AG09309 (cell line): Measurements from ENCODE around the gene NKX2-3.

ENCODE experiments used
- DNase-seq: peaks from one replicate; pipeline ENCODE4 v3.0.0-alpha.2; 2010; ENCODE audit warnings: low read depth
- H3K4me3 ChIP-seq: 2 replicates; pipeline ENCODE4 v1.5.1; 2011; ENCODE audit warnings: mild to moderate bottlenecking, low read depth, low read length, moderate library complexity; ENCODE audit not compliant: control insufficient read depth
- TF ChIP-seq, protein P1 (sequence below): IDR thresholded peaks from 2 replicates; pipeline ENCODE4 v1.5.1; 2011; ENCODE audit warnings: mild to moderate bottlenecking, low read depth, low read length, inconsistent platforms; ENCODE audit not compliant: insufficient read depth, control insufficient read depth; ENCODE audit errors: missing control alignments

NKX2-3 gene

DNA sequence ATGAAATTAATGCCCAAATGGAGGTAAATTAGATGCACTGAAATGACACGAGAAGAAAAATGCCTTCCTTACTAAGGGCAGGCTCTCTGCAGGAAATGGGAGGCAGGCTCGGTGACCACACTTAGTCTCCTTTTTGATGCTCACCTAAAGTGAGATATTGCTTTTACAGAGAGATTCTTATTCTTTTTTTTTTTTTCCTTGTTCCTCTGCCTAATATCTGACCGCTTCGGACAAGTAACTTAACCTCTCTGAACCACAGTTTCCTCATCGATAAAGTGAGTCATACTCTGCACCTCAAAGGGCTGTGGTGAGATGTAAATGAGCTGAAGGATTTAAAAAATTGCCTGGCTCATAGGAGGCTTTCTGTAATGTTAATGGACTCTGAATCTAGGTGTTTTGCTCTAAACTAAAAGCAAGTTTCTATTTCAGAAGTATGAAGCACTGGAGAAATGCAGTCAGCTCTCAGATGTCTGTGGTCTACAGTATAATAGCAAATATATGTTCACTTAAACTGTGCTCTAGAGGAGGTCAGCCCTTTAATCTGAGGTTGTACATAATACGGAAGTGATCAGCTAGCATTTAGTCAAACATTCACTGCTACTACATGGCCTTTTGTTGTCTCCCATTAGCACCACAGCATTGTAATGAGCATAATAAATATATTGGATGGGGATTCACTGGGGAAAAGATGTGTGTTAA lies 23.2 kb downstream of the NKX2-3 start:
- TF ChIP-seq, protein P1, sequence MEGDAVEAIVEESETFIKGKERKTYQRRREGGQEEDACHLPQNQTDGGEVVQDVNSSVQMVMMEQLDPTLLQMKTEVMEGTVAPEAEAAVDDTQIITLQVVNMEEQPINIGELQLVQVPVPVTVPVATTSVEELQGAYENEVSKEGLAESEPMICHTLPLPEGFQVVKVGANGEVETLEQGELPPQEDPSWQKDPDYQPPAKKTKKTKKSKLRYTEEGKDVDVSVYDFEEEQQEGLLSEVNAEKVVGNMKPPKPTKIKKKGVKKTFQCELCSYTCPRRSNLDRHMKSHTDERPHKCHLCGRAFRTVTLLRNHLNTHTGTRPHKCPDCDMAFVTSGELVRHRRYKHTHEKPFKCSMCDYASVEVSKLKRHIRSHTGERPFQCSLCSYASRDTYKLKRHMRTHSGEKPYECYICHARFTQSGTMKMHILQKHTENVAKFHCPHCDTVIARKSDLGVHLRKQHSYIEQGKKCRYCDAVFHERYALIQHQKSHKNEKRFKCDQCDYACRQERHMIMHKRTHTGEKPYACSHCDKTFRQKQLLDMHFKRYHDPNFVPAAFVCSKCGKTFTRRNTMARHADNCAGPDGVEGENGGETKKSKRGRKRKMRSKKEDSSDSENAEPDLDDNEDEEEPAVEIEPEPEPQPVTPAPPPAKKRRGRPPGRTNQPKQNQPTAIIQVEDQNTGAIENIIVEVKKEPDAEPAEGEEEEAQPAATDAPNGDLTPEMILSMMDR = no peak
- H3K4me3 ChIP-seq = no peak overlapping the region
- no peak for DNase-seq

DNA sequence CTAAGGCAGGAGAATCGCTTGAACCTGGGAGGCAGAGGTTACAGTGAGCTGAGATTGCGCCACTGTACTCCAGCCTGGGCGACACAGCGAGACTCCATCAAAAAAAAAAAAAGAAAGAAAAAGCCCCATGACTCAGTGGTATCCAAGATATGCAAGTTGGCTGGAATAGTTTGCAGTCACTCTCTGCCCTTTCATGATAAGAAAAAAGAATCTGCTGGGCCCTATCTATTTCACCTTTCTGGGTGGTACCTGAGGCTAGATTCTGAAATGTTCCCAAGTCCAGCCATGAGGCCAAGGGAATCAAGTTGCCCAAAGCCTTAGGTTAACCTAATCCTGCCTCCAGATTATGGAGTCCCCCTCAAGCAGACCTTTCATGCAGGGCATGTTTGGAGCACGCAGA lies 24.3 kb downstream of the NKX2-3 start:
- H3K4me3 ChIP-seq = no peak overlapping the region
- TF ChIP-seq, protein P1 = no peak
- DNase-seq = no peak

DNA sequence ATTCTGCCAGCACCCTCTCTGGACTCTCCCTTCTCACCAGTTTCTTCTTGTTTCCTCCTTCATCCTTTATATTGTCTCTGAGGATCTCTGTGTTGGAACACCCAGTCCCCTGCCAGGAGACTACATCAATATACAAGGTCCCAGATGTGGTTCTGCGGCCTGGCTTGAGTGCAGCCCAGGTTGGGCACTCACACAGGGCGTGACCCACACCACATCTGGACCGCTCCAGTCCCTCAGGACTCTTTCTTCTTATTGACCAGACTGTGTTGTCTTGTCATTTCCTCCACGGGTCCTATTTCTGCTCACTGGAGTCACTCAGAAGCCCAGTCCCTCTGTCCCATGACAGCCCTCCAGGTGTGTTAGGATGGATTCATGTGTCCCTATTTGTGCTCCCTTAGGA lies 26.0 kb downstream of the NKX2-3 start:
- TF ChIP-seq, protein P1 = no peak
- no peak overlapping the region for H3K4me3 ChIP-seq
- DNase-seq = no peak

DNA sequence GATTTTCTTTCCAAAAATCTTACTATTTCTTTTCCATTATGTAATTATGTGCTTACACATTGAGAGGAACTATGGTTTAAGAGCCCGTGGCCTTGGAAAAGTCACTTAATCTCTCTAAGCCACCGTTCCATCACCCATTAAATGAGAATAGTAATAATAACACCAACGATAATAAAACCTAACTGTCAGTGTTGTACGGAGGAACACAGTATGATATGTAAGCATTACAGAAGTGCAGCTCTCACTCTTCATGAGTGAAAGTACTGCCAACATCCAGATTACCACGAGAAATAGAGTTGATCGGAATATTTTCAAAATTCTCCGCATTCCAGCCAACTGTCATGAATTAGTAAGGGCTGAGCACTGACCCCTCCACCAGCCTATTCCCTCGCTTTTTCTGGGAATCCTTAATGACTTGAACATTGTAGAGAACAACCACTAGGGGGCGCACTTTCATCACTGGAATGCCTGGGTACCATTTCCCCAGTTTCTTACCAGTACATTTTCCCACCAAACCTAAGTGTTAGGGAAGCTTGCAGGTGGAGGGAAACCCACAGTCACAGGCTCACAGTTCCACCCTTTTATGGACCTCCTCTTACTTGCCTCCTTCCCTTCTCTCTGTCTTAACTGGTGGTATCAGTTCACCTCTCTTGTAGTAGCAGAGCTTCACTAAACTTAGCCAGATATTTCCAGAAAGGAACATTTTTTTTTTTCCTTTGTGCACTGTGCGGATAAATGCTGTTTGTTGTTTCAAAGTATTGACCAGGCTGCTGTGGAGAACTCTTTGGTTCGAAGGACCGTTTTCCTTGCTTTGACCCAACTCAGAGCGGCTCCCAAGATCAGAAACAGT lies 27.8 kb downstream of the NKX2-3 start:
- DNase-seq = peak; percentile 13
- no peak overlapping the region for H3K4me3 ChIP-seq
- TF ChIP-seq, protein P1 = peak; percentile 70

DNA sequence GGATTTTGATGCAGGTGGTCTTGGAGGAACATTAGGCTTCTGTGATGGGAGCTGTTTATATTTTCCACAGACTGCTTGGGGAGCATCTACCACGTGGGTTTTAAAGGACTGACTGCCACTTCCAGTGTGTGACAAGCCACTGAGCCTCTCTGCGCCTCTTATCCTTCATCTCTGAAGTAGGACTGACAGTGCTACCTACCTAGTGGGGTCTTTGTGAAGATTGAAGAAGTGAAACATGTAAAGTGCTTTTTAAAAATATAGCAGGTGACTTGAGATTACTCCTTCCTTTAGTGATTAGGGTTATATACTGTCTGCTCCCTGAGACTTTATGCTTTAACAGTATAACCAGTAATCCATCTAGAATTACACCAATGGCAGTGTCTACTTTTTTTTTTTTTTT lies 29.9 kb downstream of the NKX2-3 start:
- H3K4me3 ChIP-seq = no peak overlapping the region

DNA sequence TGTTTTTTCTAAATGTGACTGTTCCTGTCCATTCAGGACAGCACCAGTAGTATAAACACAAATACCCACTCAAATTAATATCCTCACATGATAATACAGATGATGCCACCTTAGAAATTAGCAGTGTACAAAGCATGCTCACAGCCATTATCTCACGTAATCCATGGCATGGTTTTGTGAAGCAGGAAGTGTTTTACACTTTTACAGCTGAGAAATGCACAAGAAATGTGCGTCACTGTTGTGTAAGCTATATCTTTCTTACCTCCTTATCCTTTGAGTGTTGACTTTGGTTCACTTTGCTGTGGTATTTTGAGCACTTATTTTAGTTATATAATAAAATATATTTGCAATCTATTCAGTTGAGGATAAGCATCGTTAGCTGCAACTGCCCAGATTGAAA lies 31.6 kb downstream of the NKX2-3 start:
- no peak overlapping the region for H3K4me3 ChIP-seq
- TF ChIP-seq, protein P1 = no peak
- no peak for DNase-seq

More for the DNA sequence above, 29.9 kb downstream of the NKX2-3 start:
- no peak for DNase-seq
- TF ChIP-seq, protein P1 = no peak
